Activated T-helper 1 cell treated with anti-CD3 and anti-CD28 coated beads, Interleukin-12 subunit alpha, Interleukin-12 subunit beta, Interleukin-2, Interleukin-4 antibody, amounts not matched to agents 30 ng/mL and 10 ng/mL and 1 ng/mL, durations not matched to agents 14 hours and 24 hours and 36 hours (primary cell): ENCODE data around the gene RTN3. TPM values are rescaled to one million over a fixed set of nuclear protein-coding genes. Genes with fewer than 3 reads are reported as not detected.

Experiments used
- DNase-seq: peaks from one replicate; pipeline ENCODE4 v3.0.0; 2021; ENCODE audit warnings: low spot score
- H3K27ac Mint-ChIP-seq: one replicate; pipeline ENCODE4 v1.8.0; 2021; ENCODE audit warnings: mild to moderate bottlenecking, mixed read lengths
- H3K27me3 Mint-ChIP-seq: one replicate; pipeline ENCODE4 v1.8.0; 2022; ENCODE audit warnings: mild to moderate bottlenecking, moderate library complexity, mixed read lengths; ENCODE audit not compliant: insufficient read depth
- H3K36me3 Mint-ChIP-seq: one replicate; pipeline ENCODE4 v1.8.0; 2021; ENCODE audit warnings: low read depth, mixed read lengths
- H3K4me1 Mint-ChIP-seq: one replicate; pipeline ENCODE4 v1.8.0; 2021; ENCODE audit warnings: low read depth, mixed read lengths
- H3K4me3 Mint-ChIP-seq: one replicate; pipeline ENCODE4 v1.8.0; 2021; ENCODE audit warnings: mild to moderate bottlenecking, moderate library complexity, mixed read lengths
- H3K9me3 Mint-ChIP-seq: one replicate; pipeline ENCODE4 v1.8.0; 2021; ENCODE audit warnings: mixed read lengths
- intact Hi-C: fragments of 100-400 bp; cut with micrococcal nuclease; formaldehyde crosslinking; loops from one replicate; pipeline ENCODE4 v1.15.1; 2024
- total RNA-seq: library from RNA; stranded (reverse); gene quantifications from 2 replicates; pipeline ENCODE4 v1.2.3, GENCODE V29; 2022

The RTN3 gene
- total RNA-seq, 1 donor from 2014 or later = 52.1 TPM

DNA sequence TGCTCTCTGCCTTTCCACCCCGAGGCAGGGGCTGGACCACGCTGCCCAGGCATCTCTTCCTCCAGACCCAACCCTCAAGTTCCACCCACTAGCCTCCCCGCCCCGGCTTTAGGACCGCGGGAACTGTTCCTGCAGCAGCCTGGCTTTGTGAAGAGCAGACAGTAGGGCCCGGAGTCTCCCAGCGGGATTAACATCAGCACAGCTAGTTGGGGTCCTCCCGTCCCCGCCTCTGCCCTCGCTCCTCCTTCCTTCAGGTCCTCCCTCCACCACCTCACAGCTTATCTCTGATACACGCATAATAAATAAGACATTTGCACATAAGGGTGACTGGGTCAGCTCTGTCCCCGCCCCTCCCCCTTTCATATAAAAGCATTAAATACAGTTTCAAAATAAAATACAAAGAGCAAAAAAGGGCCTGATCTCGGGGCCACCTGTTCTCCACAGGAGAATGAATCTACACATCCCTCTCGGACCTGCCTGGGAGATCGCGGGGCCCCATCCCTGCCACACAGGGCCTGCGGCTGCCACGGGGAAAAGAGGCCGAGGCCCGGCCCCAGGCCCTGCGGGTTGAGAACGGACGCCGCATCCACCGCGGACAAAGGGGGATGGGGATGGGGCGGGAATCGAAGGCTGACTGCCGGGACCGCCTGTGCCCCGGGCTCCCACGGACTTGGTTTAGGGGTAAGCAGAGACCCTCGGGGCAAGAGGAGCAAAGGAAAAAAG is 80.8 kb downstream of the RTN3 start:
- no peak overlapping the region for H3K4me3 Mint-ChIP-seq
- no peak overlapping the region for H3K27ac Mint-ChIP-seq
- peaks cover 1% of the 10 kb centered on the region for H3K27me3 Mint-ChIP-seq
- intact Hi-C loops = no loop called here
- DNase-seq = no peak
- H3K9me3 Mint-ChIP-seq = no peaks in the 10 kb centered on the region
- no peaks in the 10 kb centered on the region for H3K36me3 Mint-ChIP-seq
- peaks cover 1% of the 10 kb centered on the region for H3K4me1 Mint-ChIP-seq

DNA sequence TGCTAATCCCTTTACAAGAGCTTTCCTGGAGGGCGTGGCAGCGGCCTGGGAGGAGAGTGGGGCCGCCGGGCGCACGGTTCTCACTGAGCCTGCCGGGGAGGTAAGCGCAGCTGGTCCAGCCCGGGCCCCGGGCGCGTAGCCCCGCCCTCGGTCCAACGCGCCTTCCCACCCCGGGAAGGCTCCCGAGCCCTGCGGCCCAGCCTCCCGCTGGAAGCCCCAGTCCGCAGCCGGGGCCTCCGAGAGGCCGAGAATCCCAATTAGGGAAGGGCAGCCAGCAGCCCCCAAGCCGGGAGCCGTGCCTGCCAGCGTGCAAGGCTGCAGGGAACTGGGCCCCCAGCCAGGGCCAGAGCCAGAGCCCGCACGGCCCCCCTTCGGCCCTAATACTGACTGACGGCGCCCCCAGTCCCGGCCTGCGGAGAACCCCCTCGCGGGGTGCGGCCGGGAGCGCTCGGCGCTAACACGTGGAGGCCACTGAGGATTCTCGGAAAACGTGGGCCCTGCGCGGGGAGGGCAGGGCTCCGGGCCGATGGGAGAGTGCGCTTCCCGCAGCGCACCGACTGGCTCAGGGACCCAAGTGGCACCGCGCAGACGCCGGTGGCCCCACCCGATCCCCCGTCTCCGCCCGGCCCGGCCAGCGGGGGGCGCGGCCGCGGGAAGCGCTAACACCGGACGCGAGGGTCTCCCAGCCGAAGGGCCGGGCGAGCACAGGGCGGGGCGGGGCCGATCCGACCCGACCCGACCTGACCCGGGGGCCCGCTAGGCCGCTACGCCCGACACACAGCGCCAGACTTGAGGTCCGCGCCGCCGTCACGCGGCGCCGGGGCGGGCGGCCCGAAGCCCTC is 81.6 kb downstream of the RTN3 start:
- peaks cover 9% of the 10 kb centered on the region for H3K4me1 Mint-ChIP-seq
- H3K4me3 Mint-ChIP-seq = no peak overlapping the region
- peaks cover 6% of the 10 kb centered on the region for H3K27me3 Mint-ChIP-seq
- peaks cover 2% of the 10 kb centered on the region for H3K36me3 Mint-ChIP-seq
- H3K27ac Mint-ChIP-seq = no peak overlapping the region
- intact Hi-C loops = no loop called here
- DNase-seq = no peak
- H3K9me3 Mint-ChIP-seq = no peaks in the 10 kb centered on the region

DNA sequence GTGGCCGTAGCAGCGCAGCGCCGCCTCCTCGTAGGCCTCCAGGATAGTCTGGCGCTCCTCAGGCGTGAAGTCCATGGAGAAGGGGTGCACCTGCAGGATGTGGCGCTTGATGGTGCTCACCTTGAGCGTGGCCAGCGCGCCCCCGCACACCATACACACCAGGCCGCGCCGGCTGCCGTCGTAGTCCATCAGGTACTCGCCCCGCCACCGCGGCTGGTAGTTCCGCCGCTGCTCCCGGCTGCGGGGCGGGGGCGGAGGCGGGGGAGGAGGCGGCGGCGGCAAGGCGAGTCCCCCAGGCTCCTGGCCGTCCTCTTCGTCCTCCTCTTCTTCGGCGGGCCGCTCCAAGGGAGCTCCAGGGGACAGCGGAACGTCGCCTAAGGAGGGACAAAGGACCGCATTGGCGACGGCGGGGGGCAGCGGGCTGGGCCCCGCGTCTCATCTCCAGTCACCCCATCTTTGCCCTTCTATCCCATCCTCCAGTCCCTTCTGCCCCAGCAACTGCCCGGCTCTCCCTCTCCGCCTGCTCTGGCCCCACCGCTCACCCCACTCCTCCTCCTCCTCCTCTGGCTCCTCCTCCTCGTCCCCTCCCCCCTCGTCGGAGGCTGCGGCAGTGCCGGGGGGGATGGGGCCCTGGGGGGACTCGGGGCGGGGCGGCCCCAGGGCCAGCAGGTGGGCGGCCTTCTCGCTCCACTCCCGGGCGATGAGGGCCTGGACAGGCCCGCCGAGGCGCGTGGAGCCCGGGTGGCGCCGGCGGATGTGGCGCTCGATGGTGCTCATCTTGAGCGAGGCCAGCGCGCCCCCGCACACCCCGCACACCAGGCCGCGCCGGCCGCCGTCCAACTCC is 82.4 kb downstream of the RTN3 start:
- no peak overlapping the region for H3K27ac Mint-ChIP-seq
- intact Hi-C loops = no loop called here
- H3K4me1 Mint-ChIP-seq = peaks cover 10% of the 10 kb centered on the region
- H3K36me3 Mint-ChIP-seq = peaks cover 2% of the 10 kb centered on the region
- H3K4me3 Mint-ChIP-seq = no peak overlapping the region
- no peaks in the 10 kb centered on the region for H3K9me3 Mint-ChIP-seq
- no peak for DNase-seq
- H3K27me3 Mint-ChIP-seq = peaks cover 6% of the 10 kb centered on the region

DNA sequence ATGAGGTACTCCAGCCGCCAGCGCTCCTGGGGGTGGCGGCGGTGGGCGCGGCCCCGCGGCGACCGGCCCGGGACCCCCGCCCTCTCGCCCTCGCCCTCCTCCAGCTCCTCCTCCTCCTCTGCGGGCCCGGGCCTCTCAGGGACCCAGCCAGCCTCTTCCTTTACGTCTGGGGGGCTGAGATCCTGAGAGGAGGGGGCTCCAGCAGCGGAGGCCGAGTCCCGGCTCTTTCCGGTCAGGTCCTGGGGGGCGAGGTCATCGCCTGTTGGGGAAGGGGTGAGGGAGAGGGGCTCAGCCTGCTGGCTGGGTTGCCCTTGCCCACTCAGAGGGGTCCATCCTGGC is 83.0 kb downstream of the RTN3 start:
- peaks cover 2% of the 10 kb centered on the region for H3K36me3 Mint-ChIP-seq
- DNase-seq = no peak
- no peaks in the 10 kb centered on the region for H3K9me3 Mint-ChIP-seq
- no peak overlapping the region for H3K4me3 Mint-ChIP-seq
- peaks cover 6% of the 10 kb centered on the region for H3K27me3 Mint-ChIP-seq
- H3K4me1 Mint-ChIP-seq = peaks cover 10% of the 10 kb centered on the region
- intact Hi-C loops = no loop called here
- H3K27ac Mint-ChIP-seq = no peak overlapping the region

DNA sequence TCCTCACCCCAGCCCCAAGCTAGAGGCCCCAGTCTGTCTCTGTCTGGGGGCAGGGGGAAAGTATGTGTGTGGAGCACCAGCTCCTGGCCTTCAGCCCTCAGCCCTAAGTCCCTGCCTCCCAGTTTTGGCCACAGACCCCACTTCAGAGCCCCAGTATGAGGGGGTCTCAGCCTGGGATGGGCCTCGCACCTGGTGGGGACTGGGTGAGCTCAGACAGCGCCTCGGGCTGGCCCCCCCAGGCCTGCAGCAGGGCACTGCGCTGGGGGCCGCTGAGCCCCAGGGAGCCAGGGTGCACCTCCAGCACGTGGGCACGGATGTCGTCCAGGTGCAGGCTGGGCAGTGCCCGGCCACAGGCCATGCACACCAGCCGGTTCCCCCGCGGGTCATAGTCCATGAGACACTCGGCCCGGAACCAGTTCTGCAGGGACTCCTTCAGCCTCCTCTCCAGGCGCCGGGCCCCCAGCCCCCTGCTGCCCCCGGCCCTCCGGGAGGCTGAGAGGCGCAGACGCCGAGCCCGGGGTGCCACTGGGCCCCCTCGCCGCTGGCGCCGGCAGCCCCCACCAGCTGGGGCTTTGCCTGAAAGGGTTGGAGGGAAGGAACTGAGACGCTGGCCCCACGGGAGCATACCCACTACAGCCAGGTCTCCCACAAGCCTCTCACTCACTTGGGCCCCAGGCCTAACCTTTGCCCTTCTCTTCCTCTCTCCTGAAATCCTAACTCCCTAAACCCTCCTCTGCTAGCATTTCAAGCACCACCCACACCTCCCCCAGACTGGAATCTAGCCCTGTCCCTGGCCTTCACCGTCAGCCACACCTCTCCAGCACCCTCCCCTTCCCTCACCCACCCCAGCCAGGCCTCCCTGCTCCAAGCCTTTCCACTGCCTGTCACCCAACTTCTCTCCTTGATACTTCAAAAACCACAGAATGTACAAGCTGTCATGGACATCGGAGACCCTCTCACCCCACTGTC is 83.7 kb downstream of the RTN3 start:
- H3K36me3 Mint-ChIP-seq = peaks cover 2% of the 10 kb centered on the region
- peaks cover 8% of the 10 kb centered on the region for H3K27me3 Mint-ChIP-seq
- H3K4me3 Mint-ChIP-seq = no peak overlapping the region
- H3K9me3 Mint-ChIP-seq = no peaks in the 10 kb centered on the region
- H3K27ac Mint-ChIP-seq = no peak overlapping the region
- intact Hi-C loops = no loop called here
- H3K4me1 Mint-ChIP-seq = peaks cover 10% of the 10 kb centered on the region
- no peak for DNase-seq

DNA sequence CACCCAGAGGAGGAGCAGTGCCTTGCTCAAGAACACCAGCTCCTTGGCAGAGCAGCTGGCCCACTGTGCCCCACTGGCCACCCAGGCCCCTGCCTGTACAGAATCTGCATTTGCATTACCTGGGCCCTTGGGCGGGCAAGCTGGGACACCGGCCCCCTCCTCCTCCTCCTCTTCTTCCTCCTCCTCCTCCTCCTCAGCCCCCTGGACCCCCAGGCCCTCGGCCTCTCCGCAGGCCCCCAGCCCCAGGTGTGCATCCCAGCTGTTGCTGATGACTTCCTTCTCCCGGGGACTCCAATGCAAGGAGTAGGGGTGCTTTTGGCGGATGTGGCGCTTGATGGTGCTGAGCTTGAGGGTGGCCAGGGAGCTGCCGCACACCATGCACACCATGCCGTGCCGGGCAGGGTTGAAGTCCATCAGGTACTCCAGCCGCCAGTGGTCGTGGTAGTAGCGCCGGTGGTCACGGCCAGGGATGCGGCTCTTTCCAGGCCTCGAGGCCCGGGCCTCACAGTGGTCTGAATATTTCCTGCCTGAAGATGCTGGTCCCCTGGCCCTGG is 84.5 kb downstream of the RTN3 start:
- peaks cover 2% of the 10 kb centered on the region for H3K36me3 Mint-ChIP-seq

DNA sequence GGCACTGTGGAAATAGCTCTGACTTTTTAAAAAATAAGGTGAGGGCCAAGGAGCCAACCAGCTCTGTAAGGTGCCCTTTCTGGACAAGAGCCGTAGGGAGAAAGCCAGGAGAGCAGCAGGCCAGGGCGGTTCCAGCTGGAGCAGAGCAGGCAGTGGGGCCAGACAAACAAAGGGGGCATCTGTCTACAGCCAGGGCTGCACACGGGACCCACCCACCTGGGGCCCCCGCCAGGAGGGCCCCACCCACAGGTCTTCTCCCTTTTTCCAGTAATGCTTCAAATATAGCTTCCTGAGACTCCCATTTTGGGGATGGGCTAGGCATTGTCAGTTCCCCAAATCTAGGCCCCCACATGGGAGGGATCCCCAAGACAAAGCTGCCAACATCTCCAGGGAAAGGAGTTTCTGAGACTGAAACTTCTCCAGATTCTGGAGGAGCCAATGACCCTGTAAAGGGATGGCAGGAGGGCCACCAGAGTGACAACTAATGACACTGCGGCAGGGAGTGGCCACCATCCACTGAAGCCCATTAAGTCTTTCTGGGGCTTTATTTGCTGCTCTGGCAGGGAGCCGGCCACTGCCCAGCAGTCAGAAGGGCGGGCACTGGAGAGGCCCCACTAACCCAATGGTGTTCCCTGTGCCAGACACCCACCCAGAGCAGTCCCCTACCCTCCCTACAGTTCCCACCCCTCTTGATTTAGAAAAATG is 85.4 kb downstream of the RTN3 start:
- H3K36me3 Mint-ChIP-seq = peaks cover 2% of the 10 kb centered on the region
- H3K4me1 Mint-ChIP-seq = peaks cover 14% of the 10 kb centered on the region
- no peak for DNase-seq
- peaks cover 24% of the 10 kb centered on the region for H3K27me3 Mint-ChIP-seq
- intact Hi-C loops = loop anchor here (1.0 to 2.0 kb wide), 6 partner anchors 47 to 199 kb away; partner anchors contain the start of genes NAA40, RTN3 and SPINDOC
- peak overlapping the region; percentile 87 for H3K4me3 Mint-ChIP-seq
- H3K9me3 Mint-ChIP-seq = no peaks in the 10 kb centered on the region
- H3K27ac Mint-ChIP-seq = no peak overlapping the region

More for the DNA sequence above, 84.5 kb downstream of the RTN3 start:
- H3K4me3 Mint-ChIP-seq = no peak overlapping the region
- DNase-seq = no peak
- H3K27ac Mint-ChIP-seq = no peak overlapping the region
- no peaks in the 10 kb centered on the region for H3K9me3 Mint-ChIP-seq
- intact Hi-C loops = loop anchor here (2.0 kb wide), 2 partner anchors 173 to 181 kb away; partner anchors contain the start of gene NAA40
- H3K4me1 Mint-ChIP-seq = peaks cover 14% of the 10 kb centered on the region
- H3K27me3 Mint-ChIP-seq = peaks cover 16% of the 10 kb centered on the region

DNA sequence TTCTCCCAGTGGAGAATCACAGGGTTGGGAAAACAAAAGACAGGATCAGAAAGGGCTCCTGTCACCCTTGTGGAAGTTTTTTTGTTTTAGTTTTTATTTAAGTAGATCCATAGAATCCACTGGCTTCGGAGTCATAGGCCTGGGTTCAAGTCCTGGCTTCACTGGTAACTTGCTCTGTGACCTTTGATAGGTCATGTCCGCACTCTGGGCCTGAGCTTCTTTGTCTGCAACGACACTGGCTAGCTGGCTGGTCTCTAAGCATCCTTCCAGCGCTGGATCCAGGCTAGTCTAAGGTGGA is 85.9 kb downstream of the RTN3 start:
- Mint-ChIP-seq H3K9me3 (no peaks in the 10 kb centered on the region), H3K27me3 (peaks cover 26% of the 10 kb centered on the region), H3K4me3 (peak overlapping the region; percentile 87), H3K27ac (peak overlapping the region; percentile 35), H3K36me3 (peaks cover 2% of the 10 kb centered on the region), H3K4me1 (peaks cover 14% of the 10 kb centered on the region)
- DNase-seq = no peak
- intact Hi-C loops = loop anchor here (1.0 to 2.0 kb wide), 6 partner anchors 46 to 200 kb away; partner anchors contain the start of genes NAA40, RTN3 and SPINDOC

DNA sequence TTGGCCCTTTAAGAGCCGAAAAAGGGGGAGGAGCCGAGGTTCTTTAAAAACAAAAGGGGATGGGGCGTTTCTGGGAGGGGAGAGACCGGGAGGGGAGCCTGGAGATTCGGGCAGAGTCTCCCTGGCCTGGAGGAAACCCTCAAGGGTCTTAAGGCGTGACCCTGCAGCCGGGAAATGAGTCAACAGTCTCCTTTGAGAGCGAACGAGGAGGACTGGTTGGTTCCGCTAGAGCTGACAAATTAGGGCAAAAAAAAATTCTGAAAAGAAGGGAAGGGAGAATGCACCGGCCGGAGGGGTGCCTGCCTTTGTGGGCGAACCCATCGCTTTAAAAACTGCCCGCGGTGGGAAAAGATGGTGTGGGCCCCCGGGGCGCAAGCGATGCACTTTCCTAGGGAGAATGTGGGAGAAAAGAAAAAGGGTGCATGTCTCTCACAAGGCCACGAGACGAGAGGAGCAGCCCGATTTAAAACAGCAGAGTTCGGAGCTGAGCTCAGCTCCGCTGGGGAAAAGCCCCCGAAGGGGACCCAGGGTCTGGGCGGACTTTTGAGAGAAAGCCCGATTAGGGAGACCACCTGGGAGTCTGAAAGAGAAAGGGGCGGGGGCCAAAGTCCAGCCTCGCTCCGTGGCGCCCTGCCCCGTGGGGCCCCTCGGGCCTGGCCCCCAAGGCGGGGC is 86.4 kb downstream of the RTN3 start:
- Mint-ChIP-seq H3K4me3 (peak overlapping the region; percentile 87), H3K27me3 (peaks cover 29% of the 10 kb centered on the region), H3K9me3 (no peaks in the 10 kb centered on the region), H3K4me1 (peaks cover 14% of the 10 kb centered on the region), H3K27ac (peak overlapping the region; percentile 35), H3K36me3 (peaks cover 2% of the 10 kb centered on the region)
- peak; percentile 49 for DNase-seq
- intact Hi-C loops = loop anchor here (1.0 to 2.0 kb wide), 7 partner anchors 46 to 381 kb away; partner anchors contain the start of genes NAA40, RTN3 and SPINDOC

DNA sequence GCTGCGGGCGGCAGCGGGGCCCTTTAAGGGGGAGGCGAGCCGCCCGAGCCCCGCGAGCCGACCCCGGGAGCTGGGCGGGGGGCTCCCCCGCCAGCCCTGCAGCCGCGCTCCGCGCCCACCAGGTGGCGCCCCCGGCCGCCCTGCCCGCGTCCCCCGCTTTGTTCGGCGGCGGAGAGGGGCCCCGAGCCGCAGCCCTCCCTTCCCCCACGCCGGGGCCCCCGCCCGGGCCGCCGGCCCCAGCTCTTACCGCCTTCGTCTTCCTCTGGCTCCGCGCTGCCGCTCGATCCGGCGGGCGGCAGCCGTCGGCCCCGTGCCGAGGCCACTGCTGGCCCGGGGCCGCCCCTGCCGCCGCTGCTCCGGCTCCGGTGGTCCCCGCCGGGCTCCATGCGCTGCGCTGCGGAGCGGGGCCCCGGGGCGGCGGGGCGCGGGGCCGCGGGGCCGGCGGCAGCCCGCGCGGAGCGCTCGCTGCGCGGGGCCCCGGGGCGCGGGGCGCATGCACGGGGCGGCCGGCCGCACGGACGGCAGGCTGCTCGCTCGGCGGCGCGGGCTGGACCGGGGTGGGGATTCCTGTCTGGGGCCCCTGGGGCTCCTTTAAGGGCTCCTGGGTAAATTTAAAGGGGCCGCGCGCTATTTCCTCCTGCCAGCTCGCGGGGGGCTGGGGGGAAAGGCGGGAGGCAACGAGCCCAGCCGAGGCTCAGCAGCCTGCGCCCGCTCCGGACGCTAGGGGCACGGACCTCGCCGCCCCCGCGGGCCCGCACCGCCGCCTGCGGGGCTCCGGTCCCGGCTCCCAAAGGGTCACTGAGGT is 87.1 kb downstream of the RTN3 start, which contains the start of gene ZFTA:
TSS of gene ZFTA (minus strand) at position 539 of the 805 bp plus-strand sequence. CDS start at position 386, 153 bp downstream.
- Mint-ChIP-seq H3K4me3 (peak within 1 kb of the TSS; percentile 87), H3K9me3 (no peaks in the 10 kb centered on the region), H3K27me3 (peaks cover 33% of the 10 kb centered on the region), H3K27ac (peak within 1 kb of the TSS; percentile 35), H3K4me1 (peaks cover 14% of the 10 kb centered on the region), H3K36me3 (peaks cover 2% of the 10 kb centered on the region)
- intact Hi-C loops = loop anchor here (1.0 kb wide), 1 partner anchor 380 kb away; no protein-coding TSS in a partner anchor
- peak; percentile 45 for DNase-seq
